Lower leg skin (tissue), 4 donors: ENCODE data around the gene PNPLA3. TPM values are rescaled to one million over a fixed set of nuclear protein-coding genes. Genes with fewer than 3 reads are reported as not detected.
"Not testable (repeated sequence)": the region's sequence is repeated elsewhere in the genome, so short reads cannot be mapped to it uniquely, and the experiment has no call there.

Source experiments
- DNase-seq, 2 donors: peaks; one replicate each; pipeline ENCODE4 v3.0.0-alpha.2; 2019; ENCODE audit warnings: low spot score in 2 of 2
- H3K4me3 ChIP-seq: fragments of 200-600 bp; sonication (generic); 2 replicates; pipeline ENCODE4 v1.5.1; 2017; ENCODE audit warnings: mild to moderate bottlenecking, low read depth; ENCODE audit not compliant: poor library complexity, severe bottlenecking
- POLR2A ChIP-seq, 2 donors: fragments of 450-650 bp; IDR thresholded peaks; one replicate each; pipeline ENCODE4 v1.6.1; 2016 to 2017; ENCODE audit warnings: antibody characterized with exemption in 2 of 2, mild to moderate bottlenecking in 1 of 2, moderate library complexity in 1 of 2
- whole genome bisulfite sequencing, 2 donors: methylation state at CpG; one replicate each; pipeline ENCODE4 v1.1.5; 2018; 5-methylcytosine and 5-hydroxymethylcytosine counted together
- intact Hi-C: fragments of 100-400 bp; cut with DNase I; formaldehyde crosslinking; loops from one replicate; pipeline ENCODE4 v1.15.0; 2023; ENCODE audit warnings: low total_unique reads
- total RNA-seq, 4 donors: library from RNA; depleted of rRNA; stranded (reverse); fragments of >200 nt; gene quantifications; one replicate each; pipeline ENCODE4 v1.1.0, GENCODE V29; 2016
- TF ChIP-seq, protein P1 (sequence below), 3 donors: fragments of 450-650 bp; IDR thresholded peaks; one replicate each; pipeline ENCODE4 v1.5.1; 2016; ENCODE audit warnings: antibody characterized with exemption in 3 of 3, mild to moderate bottlenecking in 3 of 3, moderate library complexity in 2 of 3

PNPLA3 gene
- total RNA-seq, 4 donors from 2014 or later: 14.0 to 22.9 (median 20.4) TPM

DNA sequence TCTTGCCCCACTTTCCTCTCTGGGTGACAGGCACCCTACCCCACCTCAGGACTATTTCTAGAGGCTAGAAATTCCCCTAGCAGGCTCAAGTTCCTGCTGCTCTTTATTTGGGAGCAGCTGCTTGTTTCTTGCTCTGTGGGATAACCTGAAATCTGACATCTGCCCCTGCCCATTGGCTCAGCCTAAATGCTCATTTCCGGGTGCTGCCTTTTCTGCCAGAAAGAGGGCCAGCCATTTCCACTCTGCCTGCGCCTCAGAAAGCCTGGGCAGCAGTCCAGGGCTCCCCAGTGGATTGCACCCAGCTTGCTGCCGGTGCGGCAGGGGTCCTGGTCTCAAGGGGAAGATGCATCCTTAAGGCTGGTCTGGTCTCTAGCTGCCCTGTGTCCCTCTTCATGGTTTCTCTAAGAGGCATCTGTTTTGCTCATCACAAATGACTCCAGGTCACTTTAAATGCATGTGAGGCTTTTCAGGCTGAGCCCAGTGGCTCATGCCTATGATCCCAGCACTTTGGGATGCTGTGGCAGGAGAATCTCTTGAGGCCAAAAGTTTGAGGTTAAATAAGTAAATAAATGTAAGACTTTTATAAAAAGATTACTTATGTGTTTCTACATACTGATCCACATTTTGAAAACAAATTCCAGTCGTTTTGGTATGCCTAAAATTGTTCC, 21.5 kb upstream of the PNPLA3 start:
- intact Hi-C loops: no loop called here
- TF ChIP-seq POLR2A (IDR thresholded peaks at IDR 0.05): no peak
- TF ChIP-seq, protein P1, sequence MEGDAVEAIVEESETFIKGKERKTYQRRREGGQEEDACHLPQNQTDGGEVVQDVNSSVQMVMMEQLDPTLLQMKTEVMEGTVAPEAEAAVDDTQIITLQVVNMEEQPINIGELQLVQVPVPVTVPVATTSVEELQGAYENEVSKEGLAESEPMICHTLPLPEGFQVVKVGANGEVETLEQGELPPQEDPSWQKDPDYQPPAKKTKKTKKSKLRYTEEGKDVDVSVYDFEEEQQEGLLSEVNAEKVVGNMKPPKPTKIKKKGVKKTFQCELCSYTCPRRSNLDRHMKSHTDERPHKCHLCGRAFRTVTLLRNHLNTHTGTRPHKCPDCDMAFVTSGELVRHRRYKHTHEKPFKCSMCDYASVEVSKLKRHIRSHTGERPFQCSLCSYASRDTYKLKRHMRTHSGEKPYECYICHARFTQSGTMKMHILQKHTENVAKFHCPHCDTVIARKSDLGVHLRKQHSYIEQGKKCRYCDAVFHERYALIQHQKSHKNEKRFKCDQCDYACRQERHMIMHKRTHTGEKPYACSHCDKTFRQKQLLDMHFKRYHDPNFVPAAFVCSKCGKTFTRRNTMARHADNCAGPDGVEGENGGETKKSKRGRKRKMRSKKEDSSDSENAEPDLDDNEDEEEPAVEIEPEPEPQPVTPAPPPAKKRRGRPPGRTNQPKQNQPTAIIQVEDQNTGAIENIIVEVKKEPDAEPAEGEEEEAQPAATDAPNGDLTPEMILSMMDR (IDR thresholded peaks at IDR 0.05): no peak
- 62 to 71% methylated on average over 5 of the region's 5 CpGs for WGBS, 2 donors
- no peak for DNase-seq
- no peak overlapping the region for H3K4me3 ChIP-seq

DNA sequence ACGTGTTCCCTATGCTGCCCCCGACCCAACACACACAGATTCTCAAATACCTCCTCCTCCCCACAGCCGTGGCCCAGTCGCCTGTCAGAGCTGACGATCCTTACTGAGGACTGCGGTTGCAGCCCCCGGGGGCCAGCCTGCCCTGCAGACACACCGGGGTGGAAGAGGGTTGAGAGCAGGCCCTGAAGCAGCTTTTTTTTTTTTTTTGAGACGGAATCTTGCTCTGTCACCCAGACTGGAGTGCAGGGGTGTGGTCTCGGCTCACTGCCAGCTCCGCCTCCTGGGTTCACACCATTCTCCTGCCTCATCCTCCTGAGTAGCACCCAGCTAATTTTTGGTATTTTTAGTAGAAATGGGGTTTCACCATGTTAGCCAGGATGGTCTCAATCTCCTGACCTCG, 20.6 kb upstream of the PNPLA3 start:
- intact Hi-C loops, DNase-seq, H3K4me3 ChIP-seq: not testable (repeated sequence)
- 51 to 60% methylated on average over 12 of the region's 12 CpGs for WGBS, 2 donors

DNA sequence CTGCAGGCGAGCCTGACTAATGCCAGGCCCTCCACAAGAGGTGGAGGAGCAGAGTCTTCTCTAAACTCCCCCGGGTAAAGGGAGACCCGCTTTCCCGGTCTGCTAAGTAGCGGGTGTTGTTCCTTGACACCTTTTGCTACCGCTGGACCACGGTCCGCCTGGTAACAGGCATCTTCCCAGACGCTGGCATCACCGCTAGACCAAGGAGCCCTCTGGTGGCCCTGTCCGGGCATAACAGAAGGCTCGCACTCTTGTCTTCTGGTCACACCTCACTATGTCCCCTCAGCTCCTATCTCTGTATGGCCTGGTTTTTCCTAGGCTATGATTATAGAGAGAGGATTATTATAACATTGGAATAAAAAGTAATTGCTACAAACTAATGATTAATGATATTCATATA, 19.2 kb upstream of the PNPLA3 start:
- 34 to 46% methylated on average over 12 of the region's 12 CpGs for WGBS, 2 donors
- DNase-seq, intact Hi-C loops, H3K4me3 ChIP-seq: not testable (repeated sequence)

DNA sequence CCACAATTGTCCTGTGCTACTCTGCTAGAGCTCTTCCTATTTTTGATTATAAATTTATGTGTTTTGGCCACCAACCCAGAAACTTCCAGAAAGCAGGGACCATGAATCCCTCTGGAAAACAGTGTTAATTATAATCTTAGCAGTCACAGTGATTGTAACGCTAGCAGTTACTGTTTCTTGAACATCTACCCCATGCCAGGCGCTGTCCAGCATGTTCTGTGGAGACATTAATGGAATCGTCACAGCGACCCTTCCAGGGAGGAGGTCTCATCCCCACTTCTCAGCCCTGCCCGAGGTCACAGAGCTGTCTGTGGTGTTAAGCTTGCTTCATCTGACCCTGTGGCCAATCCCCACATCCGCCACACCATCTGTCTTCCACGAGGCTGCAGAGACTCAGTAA, 17.9 kb upstream of the PNPLA3 start:
- 48 to 55% methylated on average over 7 of the region's 7 CpGs for WGBS, 2 donors
- no peak for DNase-seq
- TF ChIP-seq, protein P1 (IDR thresholded peaks at IDR 0.05): no peak
- no peak for TF ChIP-seq POLR2A (IDR thresholded peaks at IDR 0.05)
- intact Hi-C loops: no loop called here
- no peak overlapping the region for H3K4me3 ChIP-seq

DNA sequence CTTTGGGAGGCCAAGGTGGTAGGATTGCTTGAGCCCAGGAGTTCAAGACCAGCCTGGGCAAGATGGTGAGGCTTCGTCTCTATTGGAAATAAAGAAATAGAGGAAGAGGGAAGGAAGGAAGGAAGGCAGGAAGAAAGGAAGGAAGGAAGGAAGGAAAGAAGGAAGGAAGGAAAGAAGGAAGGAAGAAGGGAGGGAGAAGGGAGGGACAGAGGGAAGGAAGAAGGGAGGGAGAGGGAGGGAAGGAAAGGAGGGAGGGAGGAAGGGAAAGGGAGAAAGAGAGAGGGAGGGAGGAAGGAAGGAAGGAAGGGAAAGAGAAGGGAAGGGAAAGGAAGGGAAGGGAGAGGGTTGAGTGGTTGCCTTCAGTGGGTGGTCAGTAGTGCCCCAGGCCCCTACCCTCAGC, 13.9 kb upstream of the PNPLA3 start:
- H3K4me3 ChIP-seq: no peak overlapping the region
- WGBS, 2 donors: 84 to 90% methylated on average over 1 of the region's 1 CpG
- TF ChIP-seq, protein P1 (IDR thresholded peaks at IDR 0.05): no peak
- TF ChIP-seq POLR2A (IDR thresholded peaks at IDR 0.05): no peak
- intact Hi-C loops: no loop called here
- no peak for DNase-seq

DNA sequence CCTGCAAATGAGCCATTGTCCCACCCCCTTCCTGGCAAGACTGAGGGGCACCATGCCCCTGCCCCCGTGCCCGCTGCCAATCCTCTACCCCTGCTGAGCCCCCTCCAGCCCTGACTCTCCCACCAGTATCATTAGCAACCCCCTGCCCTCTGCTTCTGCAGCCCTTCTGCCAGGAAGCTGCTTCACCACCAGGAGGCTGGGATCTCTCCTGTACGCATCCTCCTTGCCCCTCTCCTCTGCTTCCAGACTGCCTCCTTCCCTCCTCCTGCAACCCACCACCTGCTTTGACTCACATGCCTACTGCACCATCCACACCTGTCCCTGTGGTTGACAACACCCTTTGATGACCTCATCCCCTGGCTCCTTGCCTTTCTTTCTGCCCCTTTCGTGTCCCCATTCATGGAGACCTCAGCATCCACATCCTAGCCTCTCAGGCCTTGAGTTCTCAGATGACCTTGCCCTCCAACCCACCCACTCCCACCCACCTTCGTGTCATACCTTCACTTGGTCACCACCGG, 13.4 kb upstream of the PNPLA3 start:
- H3K4me3 ChIP-seq: no peak overlapping the region
- intact Hi-C loops: no loop called here
- TF ChIP-seq POLR2A (IDR thresholded peaks at IDR 0.05): no peak
- TF ChIP-seq, protein P1 (IDR thresholded peaks at IDR 0.05): no peak
- 57 to 67% methylated on average over 6 of the region's 6 CpGs for WGBS, 2 donors
- DNase-seq: no peak

DNA sequence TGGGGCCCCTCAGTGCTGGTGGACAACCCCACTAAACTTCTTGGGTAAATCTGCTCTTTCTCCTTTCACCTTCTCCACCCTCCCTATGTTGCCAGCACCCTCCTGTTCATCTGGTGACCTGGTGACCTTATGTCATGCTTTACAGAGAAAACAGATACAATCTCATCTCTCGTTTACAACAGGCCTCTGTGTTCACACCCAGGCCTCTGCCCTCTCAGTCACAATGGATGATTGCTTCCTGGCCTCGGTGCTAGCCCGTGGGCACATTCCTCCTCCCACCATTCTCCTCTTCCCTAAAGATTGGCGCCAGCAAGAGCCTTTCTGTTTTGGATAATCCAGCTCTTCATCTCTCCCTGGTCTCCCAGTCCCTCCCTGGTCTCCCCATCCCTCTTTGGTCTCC, 12.3 kb upstream of the PNPLA3 start:
- DNase-seq: no peak
- TF ChIP-seq, protein P1 (IDR thresholded peaks at IDR 0.05): no peak
- TF ChIP-seq POLR2A (IDR thresholded peaks at IDR 0.05): no peak
- WGBS, 2 donors: 19 to 21% methylated on average over 4 of the region's 4 CpGs
- intact Hi-C loops: no loop called here
- no peak overlapping the region for H3K4me3 ChIP-seq
